Loucy (cell line): ENCODE data around the gene PKP4.

Experiments
- EZH2phosphoT487 ChIP-seq: fragments of 200-600 bp; IDR thresholded peaks from 2 replicates; pipeline ENCODE4 v1.6.1; 2018; ENCODE audit warnings: antibody characterized with exemption, mild to moderate bottlenecking, moderate library complexity, borderline replicate concordance
- TF ChIP-seq, protein P1 (sequence below): fragments of 200-600 bp; sonication (generic); conservative IDR thresholded peaks from 2 replicates; pipeline ENCODE4 v1.5.1; 2014; ENCODE audit warnings: mild to moderate bottlenecking, antibody characterized with exemption, low read length

DNA sequence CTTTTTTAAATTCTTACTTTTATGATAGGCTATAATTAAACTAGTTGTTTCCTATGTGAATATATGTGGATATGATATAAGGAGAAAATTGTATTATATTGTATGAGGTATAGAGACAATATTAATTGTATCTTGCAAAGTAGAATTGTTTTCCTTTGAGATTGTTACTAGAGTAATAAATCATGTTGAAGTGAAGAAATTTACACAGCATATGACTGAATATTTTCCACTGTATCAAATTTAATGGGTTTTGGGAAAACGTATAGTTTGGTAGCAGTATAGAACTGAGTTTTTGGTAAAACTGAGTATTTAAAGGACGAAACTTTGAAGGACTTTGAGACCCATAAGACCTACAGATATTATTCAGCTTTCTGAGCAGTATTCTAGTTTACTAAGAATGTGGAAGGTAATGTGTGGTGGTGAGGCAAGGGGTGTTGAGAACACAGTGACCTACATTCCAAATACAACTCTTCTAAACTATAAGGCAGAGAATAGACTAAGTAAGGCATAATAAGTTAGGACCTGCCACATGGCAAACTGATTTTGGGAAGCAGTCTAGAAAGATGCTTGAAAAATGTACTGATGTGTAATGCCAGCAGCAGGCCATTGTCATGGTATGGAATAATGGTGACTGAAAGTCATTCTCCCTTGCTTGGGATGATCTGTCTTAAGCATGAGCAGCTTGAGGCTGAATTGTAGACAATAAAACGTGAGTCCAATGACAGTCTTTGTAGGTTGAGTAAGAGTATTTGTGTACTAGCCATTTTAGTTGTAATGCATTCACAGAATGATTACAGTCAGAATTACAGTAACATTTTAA, 29.6 kb downstream of the PKP4 start:
- TF ChIP-seq, protein P1, sequence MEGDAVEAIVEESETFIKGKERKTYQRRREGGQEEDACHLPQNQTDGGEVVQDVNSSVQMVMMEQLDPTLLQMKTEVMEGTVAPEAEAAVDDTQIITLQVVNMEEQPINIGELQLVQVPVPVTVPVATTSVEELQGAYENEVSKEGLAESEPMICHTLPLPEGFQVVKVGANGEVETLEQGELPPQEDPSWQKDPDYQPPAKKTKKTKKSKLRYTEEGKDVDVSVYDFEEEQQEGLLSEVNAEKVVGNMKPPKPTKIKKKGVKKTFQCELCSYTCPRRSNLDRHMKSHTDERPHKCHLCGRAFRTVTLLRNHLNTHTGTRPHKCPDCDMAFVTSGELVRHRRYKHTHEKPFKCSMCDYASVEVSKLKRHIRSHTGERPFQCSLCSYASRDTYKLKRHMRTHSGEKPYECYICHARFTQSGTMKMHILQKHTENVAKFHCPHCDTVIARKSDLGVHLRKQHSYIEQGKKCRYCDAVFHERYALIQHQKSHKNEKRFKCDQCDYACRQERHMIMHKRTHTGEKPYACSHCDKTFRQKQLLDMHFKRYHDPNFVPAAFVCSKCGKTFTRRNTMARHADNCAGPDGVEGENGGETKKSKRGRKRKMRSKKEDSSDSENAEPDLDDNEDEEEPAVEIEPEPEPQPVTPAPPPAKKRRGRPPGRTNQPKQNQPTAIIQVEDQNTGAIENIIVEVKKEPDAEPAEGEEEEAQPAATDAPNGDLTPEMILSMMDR = no peak
- TF ChIP-seq EZH2phosphoT487 = no peak
